Prostate gland (tissue), 2 donors: ENCODE results near the gene ADCYAP1R1. TPM values are rescaled to one million over a fixed set of nuclear protein-coding genes. Genes with fewer than 3 reads are reported as not detected.

Source experiments
- DNase-seq: peaks from one replicate; pipeline ENCODE4 v3.0.0-alpha.2; 2019; ENCODE audit warnings: low spot score
- H3K27ac ChIP-seq, 2 donors: fragments of 200-600 bp; sonication (generic); 2 replicates each; pipeline ENCODE4 v1.5.1; 2017 to 2019
- H3K27me3 ChIP-seq: fragments of 200-600 bp; sonication (generic); replicated peaks from 2 replicates; pipeline ENCODE4 v1.5.1; 2019; ENCODE audit not compliant: insufficient read depth
- H3K36me3 ChIP-seq, 2 donors: fragments of 200-600 bp; sonication (generic); 1 replicate in 1 of 2; 2 replicates in 1 of 2; pipeline versions ENCODE4 v1.5.1 to v1.8.1; 2017 to 2019
- H3K4me1 ChIP-seq: fragments of 200-600 bp; sonication (generic); replicated peaks from 2 replicates; pipeline ENCODE4 v1.5.1; 2019
- H3K4me3 ChIP-seq, 2 donors: fragments of 200-600 bp; sonication (generic); 2 replicates each; pipeline ENCODE4 v1.5.1; 2017 to 2019
- H3K9me3 ChIP-seq: fragments of 200-600 bp; sonication (generic); 2 replicates; pipeline ENCODE4 v1.5.1; 2017
- POLR2A ChIP-seq: fragments of 450-650 bp; IDR thresholded peaks from one replicate; pipeline ENCODE4 v1.6.1; 2016; ENCODE audit warnings: antibody characterized with exemption, mild to moderate bottlenecking
- POLR2AphosphoS5 ChIP-seq: sonication (generic); formaldehyde crosslinking; IDR thresholded peaks from one replicate; pipeline ENCODE4 v1.6.1; 2017; ENCODE audit warnings: antibody characterized with exemption
- WGBS: methylation state at CpG from one replicate; pipeline ENCODE4 v1.1.5; 2018; 5-methylcytosine and 5-hydroxymethylcytosine counted together
- intact Hi-C: fragments of 100-400 bp; cut with DNase I; formaldehyde crosslinking; loops from one replicate; pipeline ENCODE4 v1.14.2; 2022
- total RNA-seq, 2 donors: library from RNA; depleted of rRNA; stranded (reverse); fragments of >200 nt; gene quantifications; one replicate each; pipeline ENCODE4 v1.1.0, GENCODE V29; 2016
- TF ChIP-seq, protein P1 (sequence below), 4 experiments: fragments of 200-600 bp in 2 of 4; fragments of 450-650 bp in 2 of 4; sonication (generic) in 2 of 4; IDR thresholded peaks; 1 replicate in 3 of 4; 2 replicates in 1 of 4; pipeline ENCODE4 v1.5.1; 2016 to 2019; ENCODE audit warnings: antibody characterized with exemption in 4 of 4, mild to moderate bottlenecking in 2 of 4, moderate library complexity in 2 of 4

ADCYAP1R1 gene
- total RNA-seq, 2 donors from 2014 or later = 0.14 to 6.0 TPM

DNA sequence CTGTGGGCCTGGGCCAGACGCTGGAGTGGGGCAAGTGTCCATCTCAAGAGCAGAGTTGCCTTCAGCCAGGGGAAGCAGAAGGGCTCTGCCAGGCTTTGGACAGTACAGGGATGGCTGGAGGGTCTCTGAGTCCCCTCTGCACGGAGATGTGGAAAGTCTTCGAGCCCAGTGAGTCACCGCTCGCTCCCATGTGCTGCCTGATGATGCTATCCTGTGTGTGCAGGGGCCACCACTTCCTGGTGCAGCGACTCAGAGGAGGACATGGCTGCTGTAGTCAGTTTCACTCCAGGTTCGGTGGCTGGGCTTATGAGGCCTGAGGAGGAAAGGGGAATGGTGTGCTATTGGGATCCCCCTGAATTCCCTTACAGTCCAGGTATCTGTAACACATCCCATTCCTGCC, 6.0 kb downstream of the ADCYAP1R1 start:
- intact Hi-C loops = no loop called here
- DNase-seq = no peak
- 79% methylated on average over 7 of the region's 7 CpGs for WGBS

DNA sequence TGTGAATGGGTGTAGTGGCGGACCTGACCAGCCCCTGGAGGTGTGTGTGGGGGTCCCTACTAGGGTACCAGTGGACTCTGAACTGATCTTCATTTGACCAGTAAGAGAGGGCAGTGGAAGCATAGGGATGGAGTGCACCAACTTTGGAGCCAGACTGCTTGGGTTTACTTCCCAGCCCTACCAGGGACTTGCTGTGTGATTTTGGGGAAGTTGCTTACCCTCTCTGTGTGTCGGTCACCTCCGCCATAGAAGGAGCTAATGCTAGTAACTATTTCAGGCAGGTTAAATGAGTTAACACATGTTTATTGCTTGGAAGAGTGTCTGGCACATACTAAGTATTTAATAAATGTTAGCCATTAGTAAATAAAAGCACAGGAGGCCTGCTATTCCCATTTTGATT, 6.6 kb downstream of the ADCYAP1R1 start:
- Histone ChIP-seq H3K27me3 (no peaks in the 10 kb centered on the region), H3K4me1 (no peaks in the 10 kb centered on the region), H3K9me3 (no peaks in the 10 kb centered on the region), H3K27ac (no peak overlapping the region), H3K36me3 (no peaks in the 10 kb centered on the region), H3K4me3 (no peak overlapping the region)
- no peak for TF ChIP-seq POLR2AphosphoS5
- no peak for TF ChIP-seq POLR2A
- TF ChIP-seq, protein P1, sequence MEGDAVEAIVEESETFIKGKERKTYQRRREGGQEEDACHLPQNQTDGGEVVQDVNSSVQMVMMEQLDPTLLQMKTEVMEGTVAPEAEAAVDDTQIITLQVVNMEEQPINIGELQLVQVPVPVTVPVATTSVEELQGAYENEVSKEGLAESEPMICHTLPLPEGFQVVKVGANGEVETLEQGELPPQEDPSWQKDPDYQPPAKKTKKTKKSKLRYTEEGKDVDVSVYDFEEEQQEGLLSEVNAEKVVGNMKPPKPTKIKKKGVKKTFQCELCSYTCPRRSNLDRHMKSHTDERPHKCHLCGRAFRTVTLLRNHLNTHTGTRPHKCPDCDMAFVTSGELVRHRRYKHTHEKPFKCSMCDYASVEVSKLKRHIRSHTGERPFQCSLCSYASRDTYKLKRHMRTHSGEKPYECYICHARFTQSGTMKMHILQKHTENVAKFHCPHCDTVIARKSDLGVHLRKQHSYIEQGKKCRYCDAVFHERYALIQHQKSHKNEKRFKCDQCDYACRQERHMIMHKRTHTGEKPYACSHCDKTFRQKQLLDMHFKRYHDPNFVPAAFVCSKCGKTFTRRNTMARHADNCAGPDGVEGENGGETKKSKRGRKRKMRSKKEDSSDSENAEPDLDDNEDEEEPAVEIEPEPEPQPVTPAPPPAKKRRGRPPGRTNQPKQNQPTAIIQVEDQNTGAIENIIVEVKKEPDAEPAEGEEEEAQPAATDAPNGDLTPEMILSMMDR (IDR thresholded peaks at IDR 0.05) = no peak
- no peak for DNase-seq
- 91% methylated on average over 3 of the region's 3 CpGs for WGBS
- intact Hi-C loops = no loop called here

More for the DNA sequence above, 6.0 kb downstream of the ADCYAP1R1 start:
- H3K9me3 ChIP-seq = no peaks in the 10 kb centered on the region
- TF ChIP-seq POLR2A = no peak
- TF ChIP-seq, protein P1 (IDR thresholded peaks at IDR 0.05) = no peak
- TF ChIP-seq POLR2AphosphoS5 = no peak
- H3K4me3 ChIP-seq = no peak overlapping the region
- no peaks in the 10 kb centered on the region for H3K36me3 ChIP-seq
- H3K27me3 ChIP-seq = no peaks in the 10 kb centered on the region
- H3K27ac ChIP-seq = no peak overlapping the region
- no peaks in the 10 kb centered on the region for H3K4me1 ChIP-seq

DNA sequence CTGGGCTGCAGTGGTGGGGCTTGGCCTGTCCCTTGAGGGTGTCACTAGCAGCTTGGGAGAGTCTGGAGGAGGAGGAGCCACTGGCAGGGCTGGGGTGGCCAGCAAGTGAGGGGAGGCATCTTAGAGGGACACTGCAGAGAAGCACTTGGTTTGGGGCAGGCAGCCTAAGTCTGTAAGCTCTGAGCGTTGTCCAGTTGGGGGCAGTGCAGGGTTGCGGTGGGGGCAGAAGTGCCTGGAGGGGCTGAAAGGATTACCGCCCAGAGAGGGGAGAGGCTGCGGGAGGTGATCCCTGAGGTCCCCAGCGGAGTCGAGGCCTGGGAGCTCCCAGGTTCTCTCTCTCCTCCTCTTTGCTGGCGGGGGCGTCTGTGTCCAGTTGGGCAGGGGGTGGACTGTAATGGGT, 7.4 kb downstream of the ADCYAP1R1 start:
- no peaks in the 10 kb centered on the region for H3K36me3 ChIP-seq
- WGBS = 67% methylated on average over 8 of the region's 8 CpGs
- no peak for TF ChIP-seq POLR2A
- no peak for TF ChIP-seq POLR2AphosphoS5
- TF ChIP-seq, protein P1 (IDR thresholded peaks at IDR 0.05) = no peak
- H3K27ac ChIP-seq = no peak overlapping the region
- no peaks in the 10 kb centered on the region for H3K27me3 ChIP-seq
- no peak for DNase-seq
- H3K4me1 ChIP-seq = no peaks in the 10 kb centered on the region
- H3K4me3 ChIP-seq = no peak overlapping the region
- no peaks in the 10 kb centered on the region for H3K9me3 ChIP-seq
- intact Hi-C loops = no loop called here

DNA sequence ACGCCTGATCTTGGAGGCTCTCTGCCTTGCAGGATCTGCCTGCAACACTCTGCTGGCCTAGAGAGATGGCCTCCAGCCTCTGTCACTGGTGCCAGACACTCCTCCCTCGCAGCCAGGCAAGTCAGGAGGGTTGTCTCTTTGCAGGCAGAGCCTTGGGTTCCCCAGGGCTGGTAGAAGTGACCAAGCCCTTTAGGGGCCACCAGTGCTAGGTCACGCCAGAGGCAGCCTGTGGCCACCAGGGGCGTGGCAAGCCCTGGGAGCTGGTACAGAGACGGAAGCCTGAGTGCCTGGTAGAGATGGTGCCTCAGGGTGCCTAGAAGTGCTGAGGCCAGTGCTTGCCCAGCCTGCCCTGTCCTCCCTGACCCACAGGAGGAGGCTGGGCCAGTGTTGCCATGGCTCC, 9.1 kb downstream of the ADCYAP1R1 start:
- intact Hi-C loops = no loop called here
- Histone ChIP-seq H3K4me3 (no peak overlapping the region), H3K27me3 (no peaks in the 10 kb centered on the region), H3K9me3 (no peaks in the 10 kb centered on the region), H3K4me1 (no peaks in the 10 kb centered on the region), H3K36me3 (no peaks in the 10 kb centered on the region), H3K27ac (no peak overlapping the region)
- 92% methylated on average over 5 of the region's 5 CpGs for WGBS
- TF ChIP-seq POLR2A = no peak
- TF ChIP-seq, protein P1 (IDR thresholded peaks at IDR 0.05) = no peak
- no peak for DNase-seq

DNA sequence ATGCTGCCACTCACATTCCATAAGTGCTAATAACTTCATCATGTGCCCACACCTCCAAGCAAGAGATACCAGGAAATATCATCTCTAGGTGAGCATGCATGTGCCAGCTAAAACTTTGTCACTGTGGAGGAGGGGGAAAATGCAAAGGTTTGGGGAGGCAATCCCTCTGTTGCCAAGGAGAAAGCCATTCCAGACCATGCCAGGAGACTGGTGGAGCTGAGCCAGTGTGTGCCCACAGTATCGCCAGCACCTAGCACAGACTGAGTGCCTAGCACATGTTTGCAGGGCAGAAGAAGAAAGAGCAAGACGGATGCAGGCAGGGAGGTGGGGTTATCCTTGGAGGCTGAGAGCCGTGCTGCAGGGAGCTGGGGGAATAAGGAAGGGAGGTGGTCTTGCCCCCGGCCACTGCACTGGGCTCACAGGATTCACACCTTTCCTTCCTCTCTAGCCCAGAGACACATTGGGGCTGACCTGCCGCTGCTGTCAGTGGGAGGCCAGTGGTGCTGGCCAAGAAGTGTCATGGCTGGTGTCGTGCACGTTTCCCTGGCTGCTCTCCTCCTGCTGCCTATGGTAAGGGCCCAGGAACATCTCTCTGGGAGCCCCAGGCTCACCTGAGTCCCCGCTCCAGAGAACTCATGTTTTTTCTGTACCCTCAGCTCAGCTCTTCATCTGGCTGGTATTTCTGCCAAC, 10.8 kb downstream of the ADCYAP1R1 start:
- Histone ChIP-seq H3K27me3 (no peaks in the 10 kb centered on the region), H3K9me3 (no peaks in the 10 kb centered on the region), H3K4me1 (no peaks in the 10 kb centered on the region), H3K4me3 (no peak overlapping the region), H3K36me3 (no peaks in the 10 kb centered on the region), H3K27ac (no peak overlapping the region)
- 77% methylated on average over 8 of the region's 8 CpGs for WGBS
- no peak for TF ChIP-seq POLR2AphosphoS5
- intact Hi-C loops = no loop called here
- DNase-seq = no peak
